ENCODE measurements around the gene INAFM1.

INAFM1 gene

DNA sequence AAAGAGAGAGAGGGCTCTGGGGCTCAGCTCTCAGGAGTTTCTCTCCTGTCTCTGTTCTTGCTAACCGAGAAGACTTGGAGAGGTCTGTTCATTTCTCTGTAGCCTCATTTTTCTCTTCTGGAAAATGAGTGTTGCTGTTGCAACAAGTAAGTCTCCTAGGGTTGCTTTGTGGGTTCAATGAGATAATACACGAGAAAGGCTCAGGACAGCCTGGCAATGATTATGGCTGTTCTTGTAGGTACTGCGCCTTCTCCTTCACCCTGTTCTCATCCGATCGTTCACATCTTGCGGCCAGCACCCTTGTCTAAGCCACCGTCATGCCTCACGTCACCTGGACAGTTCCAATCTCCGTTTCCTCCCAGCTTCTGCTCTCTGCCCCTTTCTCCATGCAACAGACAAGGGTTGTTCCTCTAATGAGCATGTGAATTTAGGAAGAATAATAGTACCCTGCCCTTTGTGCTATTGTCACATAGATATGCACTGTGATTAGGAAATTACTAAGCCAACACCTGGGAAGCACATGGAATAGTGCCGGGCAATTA is 39.1 kb downstream of the INAFM1 start:
- DNase-seq = no peak

- DNase-seq = no peak
Observed at GRCh38 chr19:47315125-47315821, 40.6 kb downstream of the INAFM1 start.

GRCh38 chr19:47316513-47316912 is 41.8 kb downstream of the INAFM1 start:
- no peak for DNase-seq

DNA sequence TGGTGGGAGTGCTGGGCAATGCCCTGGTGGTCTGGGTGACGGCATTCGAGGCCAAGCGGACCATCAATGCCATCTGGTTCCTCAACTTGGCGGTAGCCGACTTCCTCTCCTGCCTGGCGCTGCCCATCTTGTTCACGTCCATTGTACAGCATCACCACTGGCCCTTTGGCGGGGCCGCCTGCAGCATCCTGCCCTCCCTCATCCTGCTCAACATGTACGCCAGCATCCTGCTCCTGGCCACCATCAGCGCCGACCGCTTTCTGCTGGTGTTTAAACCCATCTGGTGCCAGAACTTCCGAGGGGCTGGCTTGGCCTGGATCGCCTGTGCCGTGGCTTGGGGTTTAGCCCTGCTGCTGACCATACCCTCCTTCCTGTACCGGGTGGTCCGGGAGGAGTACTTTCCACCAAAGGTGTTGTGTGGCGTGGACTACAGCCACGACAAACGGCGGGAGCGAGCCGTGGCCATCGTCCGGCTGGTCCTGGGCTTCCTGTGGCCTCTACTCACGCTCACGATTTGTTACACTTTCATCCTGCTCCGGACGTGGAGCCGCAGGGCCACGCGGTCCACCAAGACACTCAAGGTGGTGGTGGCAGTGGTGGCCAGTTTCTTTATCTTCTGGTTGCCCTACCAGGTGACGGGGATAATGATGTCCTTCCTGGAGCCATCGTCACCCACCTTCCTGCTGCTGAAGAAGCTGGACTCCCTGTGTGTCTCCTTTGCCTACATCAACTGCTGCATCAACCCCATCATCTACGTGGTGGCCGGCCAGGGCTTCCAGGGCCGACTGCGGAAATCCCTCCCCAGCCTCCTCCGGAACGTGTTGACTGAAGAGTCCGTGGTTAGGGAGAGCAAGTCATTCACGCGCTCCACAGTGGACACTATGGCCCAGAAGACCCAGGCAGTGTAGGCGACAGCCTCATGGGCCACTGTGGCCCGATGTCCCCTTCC is 45.5 kb downstream of the INAFM1 start:
- DNase-seq = no peak

- no peak for DNase-seq
Observed at GRCh38 chr19:47321630-47322029, 46.9 kb downstream of the INAFM1 start.

DNA sequence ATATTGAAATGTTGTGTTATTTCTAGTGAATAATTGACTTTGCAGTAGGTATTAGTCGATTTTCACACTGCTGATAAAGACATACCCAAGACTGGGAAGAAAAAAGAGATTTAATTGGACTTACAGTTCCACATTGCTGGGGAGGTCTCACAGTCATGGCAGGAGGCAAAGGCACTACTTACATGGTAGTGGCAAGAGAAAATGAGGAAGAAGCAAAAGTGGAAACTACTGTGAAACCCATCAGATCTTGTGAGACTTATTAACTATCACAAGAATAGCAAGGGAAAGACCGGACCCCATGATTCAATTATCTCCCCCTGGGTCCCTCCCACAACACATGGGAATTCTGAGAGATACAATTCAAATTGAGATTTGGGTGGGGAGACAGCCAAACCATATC is 47.4 kb downstream of the INAFM1 start:
- no peak for DNase-seq

DNA sequence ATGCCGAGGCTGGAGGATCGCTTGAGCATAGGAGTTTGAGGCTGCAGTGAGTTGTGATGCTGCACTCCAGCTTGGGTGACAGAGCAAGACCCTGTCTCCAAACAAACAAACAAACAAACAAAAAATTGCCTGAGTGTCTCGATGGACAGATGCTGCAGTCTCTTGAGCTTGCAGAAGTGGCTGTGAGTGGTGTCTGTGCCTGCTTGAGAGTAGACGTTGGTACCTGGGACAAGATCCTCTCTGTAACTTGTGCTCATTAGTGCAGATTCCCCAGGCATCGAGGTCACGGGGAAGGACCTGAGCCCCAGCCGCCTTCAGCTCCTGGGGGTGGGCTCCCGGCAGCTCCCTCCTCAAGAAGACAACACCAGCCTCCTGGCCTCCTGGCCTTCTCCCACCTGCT is 48.7 kb downstream of the INAFM1 start:
- DNase-seq = no peak

GRCh38 chr19:47323872-47324271 is 49.2 kb downstream of the INAFM1 start:
- no peak for DNase-seq

GRCh38 chr19:47324502-47324901 is 49.8 kb downstream of the INAFM1 start:
- no peak for DNase-seq

All from NCI-H1694 (cell line).